ENCODE measurements around the gene EFCAB14.
"Not testable (repeated sequence)": the region's sequence is repeated elsewhere in the genome, so short reads cannot be mapped to it uniquely, and the experiment has no call there.

Gene EFCAB14

DNA sequence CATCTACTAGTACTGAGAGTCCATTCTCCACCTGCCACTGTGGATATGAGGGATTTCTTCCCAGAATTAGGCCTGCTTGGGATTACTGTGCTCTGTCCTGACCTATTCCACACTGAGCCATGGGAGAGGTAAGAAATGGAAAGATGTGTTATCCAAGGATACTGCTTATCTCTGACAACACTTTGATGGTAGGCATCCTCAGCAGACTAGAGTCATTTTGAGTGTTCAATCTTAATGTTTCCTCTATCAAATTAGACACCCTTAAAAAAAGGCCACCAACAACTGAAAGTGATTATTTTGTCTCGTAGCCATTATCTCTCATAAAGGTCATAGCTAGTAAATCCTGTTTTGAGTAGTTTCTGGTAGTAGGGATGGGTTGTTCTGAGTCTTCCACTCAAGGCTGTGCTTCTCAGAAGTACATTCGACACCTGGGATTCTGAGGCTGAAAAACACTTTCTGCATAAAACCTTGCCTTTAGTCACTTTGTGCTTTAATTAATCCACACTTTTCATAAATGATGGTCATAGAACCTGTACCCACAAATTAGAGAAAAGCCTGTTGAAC is 59.5 kb downstream of the EFCAB14 start:
- TF ChIP-seq CTCF (IDR thresholded peaks at IDR 0.05; ENCODE audit: borderline replicate concordance, insufficient read depth, low read depth, low read length): no peak
- no peak overlapping the region for H3K4me3 ChIP-seq (ENCODE audit: low read depth, low read length)

- TF ChIP-seq CTCF (IDR thresholded peaks at IDR 0.05; ENCODE audit: borderline replicate concordance, insufficient read depth, low read depth, low read length): no peak
Measured at GRCh38 chr1:46657775-46658174, 61.1 kb downstream of the EFCAB14 start.

GRCh38 chr1:46656643-46657042 is 62.3 kb downstream of the EFCAB14 start:
- no peak overlapping the region for H3K4me3 ChIP-seq (ENCODE audit: low read depth, low read length)
- TF ChIP-seq CTCF (IDR thresholded peaks at IDR 0.05; ENCODE audit: borderline replicate concordance, insufficient read depth, low read depth, low read length): no peak

More at GRCh38 chr1:46657775-46658174, 61.1 kb downstream of the EFCAB14 start:
- H3K4me3 ChIP-seq (ENCODE audit: low read depth, low read length): no peak overlapping the region

DNA sequence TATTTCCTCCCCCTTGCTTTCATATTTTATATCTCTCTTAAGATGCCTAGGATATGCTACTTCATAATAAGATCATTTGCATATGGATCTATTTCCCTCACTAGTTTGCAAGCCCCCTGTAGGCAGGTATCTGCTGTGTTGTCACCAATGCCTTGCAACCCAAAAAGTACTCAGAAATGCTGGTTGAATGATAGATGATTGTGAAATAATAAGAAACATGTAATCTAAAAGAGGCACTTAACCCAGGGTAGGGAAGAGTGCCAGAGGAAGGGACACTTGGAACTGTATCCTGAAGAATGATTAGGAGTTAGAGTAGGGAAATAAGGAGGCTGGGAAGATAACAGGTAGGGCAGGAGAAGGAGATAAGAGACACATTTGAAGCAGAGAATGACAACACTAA is 63.1 kb downstream of the EFCAB14 start:
- no peak for TF ChIP-seq CTCF (IDR thresholded peaks at IDR 0.05; ENCODE audit: borderline replicate concordance, insufficient read depth, low read depth, low read length)
- no peak overlapping the region for H3K4me3 ChIP-seq (ENCODE audit: low read depth, low read length)

DNA sequence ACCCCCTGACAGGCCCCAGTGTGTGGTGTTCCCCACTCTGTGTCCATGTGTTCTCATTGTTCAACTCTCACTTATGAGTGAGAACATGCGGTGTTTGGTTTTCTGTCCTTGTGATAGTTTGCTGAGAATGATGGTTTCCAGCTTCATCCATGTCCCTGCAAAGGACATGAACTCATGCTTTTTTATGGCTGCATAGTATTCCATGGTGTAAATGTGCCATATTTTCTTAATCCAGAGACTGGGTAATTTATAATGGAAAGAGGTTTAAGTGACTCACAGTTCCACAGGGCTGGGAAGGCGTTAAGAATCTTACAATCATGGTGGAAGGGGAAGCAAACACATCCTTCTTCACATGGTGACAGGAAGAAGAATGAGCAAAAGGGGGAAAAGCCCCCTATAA is 64.2 kb downstream of the EFCAB14 start:
- H3K4me3 ChIP-seq (ENCODE audit: low read depth, low read length): not testable (repeated sequence)

GRCh38 chr1:46654012-46654411 is 64.9 kb downstream of the EFCAB14 start:
- H3K4me3 ChIP-seq (ENCODE audit: low read depth, low read length): no peak overlapping the region
- TF ChIP-seq CTCF (IDR thresholded peaks at IDR 0.05; ENCODE audit: borderline replicate concordance, insufficient read depth, low read depth, low read length): no peak

DNA sequence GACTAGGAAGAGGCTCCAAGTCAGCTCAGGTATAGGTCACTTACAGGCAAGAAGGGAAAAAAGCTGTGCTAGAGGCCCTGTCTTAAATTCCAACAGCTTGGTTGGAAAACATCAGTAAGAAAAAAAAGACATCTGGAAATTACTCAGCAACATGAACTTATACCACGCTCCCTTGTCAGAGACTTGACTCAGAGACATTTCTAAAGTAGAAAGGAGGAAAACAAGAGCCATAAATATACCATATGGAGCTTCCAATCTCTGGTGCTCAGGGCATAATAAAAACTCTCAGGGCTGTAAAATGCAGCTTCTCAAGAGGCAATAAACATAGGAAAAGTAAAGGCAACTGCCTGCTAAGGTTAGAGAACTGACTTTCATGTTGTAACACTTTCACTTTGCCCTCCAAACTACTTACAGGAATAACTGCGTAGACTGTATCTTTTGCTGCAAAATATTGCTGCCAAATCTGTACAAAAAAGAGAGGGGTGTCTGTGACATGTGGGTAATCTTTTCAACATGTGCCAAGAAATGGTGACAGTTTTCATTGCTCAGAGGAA is 65.4 kb downstream of the EFCAB14 start:
- no peak for TF ChIP-seq CTCF (IDR thresholded peaks at IDR 0.05; ENCODE audit: borderline replicate concordance, insufficient read depth, low read depth, low read length)
- no peak overlapping the region for H3K4me3 ChIP-seq (ENCODE audit: low read depth, low read length)

Measured in GM12875 (cell line).